Nephron progenitor cell (in vitro differentiated cells): ENCODE data around the gene SLC26A9.

ENCODE experiments used
- DNase-seq: peaks from one replicate; pipeline ENCODE4 v3.0.0; 2021
- H3K27ac Mint-ChIP-seq: 2 replicates; pipeline ENCODE4 v1.8.0; 2021; ENCODE audit warnings: mild to moderate bottlenecking, moderate library complexity, mixed read lengths
- H3K27me3 Mint-ChIP-seq: 2 replicates; pipeline ENCODE4 v1.8.0; 2021; ENCODE audit warnings: mild to moderate bottlenecking, low read depth, mixed read lengths; ENCODE audit not compliant: poor library complexity
- H3K36me3 Mint-ChIP-seq: 2 replicates; pipeline ENCODE4 v1.8.0; 2021; ENCODE audit warnings: low read depth, mixed read lengths
- H3K4me1 Mint-ChIP-seq: 2 replicates; pipeline ENCODE4 v1.8.0; 2021; ENCODE audit warnings: mixed read lengths
- H3K4me3 Mint-ChIP-seq: 2 replicates; pipeline ENCODE4 v1.8.0; 2021; ENCODE audit warnings: mild to moderate bottlenecking, moderate library complexity, mixed read lengths
- H3K9me3 Mint-ChIP-seq: 2 replicates; pipeline ENCODE4 v1.8.0; 2021; ENCODE audit warnings: mild to moderate bottlenecking, moderate library complexity, mixed read lengths
- CTCF ChIP-seq: fragments of 200-600 bp; sonication (generic); IDR thresholded peaks from 2 replicates; pipeline ENCODE4 v1.5.0; 2021; ENCODE audit warnings: antibody characterized with exemption

The SLC26A9 gene

DNA sequence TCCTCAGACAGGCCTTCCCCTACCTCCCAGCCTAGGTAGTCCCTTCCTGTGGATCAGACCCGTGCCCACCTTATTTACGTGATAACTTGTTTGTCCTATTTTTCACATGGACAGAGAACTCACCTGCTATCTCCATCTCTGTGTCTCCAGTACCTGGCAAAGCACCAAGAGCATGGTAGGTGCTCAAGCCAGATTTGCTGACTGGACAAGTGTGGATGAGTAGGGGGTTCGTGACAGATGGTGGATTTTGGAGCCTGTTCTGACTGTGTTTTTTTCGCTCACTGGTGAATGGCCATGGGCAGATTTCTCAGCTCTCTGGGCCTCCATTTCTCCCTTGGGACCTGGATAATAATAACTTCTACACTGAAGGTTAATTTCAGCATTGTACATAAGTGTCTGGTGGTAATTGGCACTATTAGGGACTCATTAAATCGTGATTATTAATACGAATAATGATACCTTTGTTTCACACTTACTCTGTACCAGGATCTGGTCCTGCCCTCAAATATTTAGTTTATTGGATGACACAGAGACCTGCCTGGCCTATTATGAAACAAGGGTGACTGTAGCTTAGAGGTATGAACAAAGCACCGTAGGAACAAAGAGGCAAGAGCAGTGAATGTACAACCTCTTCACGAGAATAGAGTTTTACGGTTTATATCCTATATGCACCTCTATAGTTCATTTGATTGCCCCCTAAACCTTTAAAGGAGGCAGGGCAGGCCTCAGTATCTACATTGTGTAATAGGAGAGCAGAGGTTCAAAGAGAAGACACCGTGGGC lies 24.5 kb upstream of the SLC26A9 start:
- no peak for DNase-seq
- no peak for TF ChIP-seq CTCF
- Mint-ChIP-seq H3K9me3 (no peaks in the 10 kb centered on the region), H3K4me1 (peaks cover 25% of the 10 kb centered on the region), H3K27ac (no peak overlapping the region), H3K36me3 (no peaks in the 10 kb centered on the region), H3K27me3 (peaks cover 13% of the 10 kb centered on the region), H3K4me3 (no peak overlapping the region)

GRCh38 chr1:205965036-205965884 lies 22.0 kb upstream of the SLC26A9 start:
- no peak for DNase-seq
- H3K9me3 Mint-ChIP-seq, result no peaks in the 10 kb centered on the region
- no peak overlapping the region for H3K27ac Mint-ChIP-seq
- TF ChIP-seq CTCF, result no peak
- H3K4me3 Mint-ChIP-seq, result no peak overlapping the region
- peaks cover 42% of the 10 kb centered on the region for H3K4me1 Mint-ChIP-seq
- H3K36me3 Mint-ChIP-seq, result no peaks in the 10 kb centered on the region
- H3K27me3 Mint-ChIP-seq, result peaks cover 14% of the 10 kb centered on the region

- TF ChIP-seq CTCF, result no peak
- DNase-seq, result no peak
- no peaks in the 10 kb centered on the region for H3K36me3 Mint-ChIP-seq
- H3K9me3 Mint-ChIP-seq, result no peaks in the 10 kb centered on the region
- peaks cover 51% of the 10 kb centered on the region for H3K4me1 Mint-ChIP-seq
- no peak overlapping the region for H3K4me3 Mint-ChIP-seq
- no peak overlapping the region for H3K27ac Mint-ChIP-seq
- peaks cover 17% of the 10 kb centered on the region for H3K27me3 Mint-ChIP-seq
These were observed 20.3 kb upstream of the SLC26A9 start for GRCh38 chr1:205963352-205964155.

DNA sequence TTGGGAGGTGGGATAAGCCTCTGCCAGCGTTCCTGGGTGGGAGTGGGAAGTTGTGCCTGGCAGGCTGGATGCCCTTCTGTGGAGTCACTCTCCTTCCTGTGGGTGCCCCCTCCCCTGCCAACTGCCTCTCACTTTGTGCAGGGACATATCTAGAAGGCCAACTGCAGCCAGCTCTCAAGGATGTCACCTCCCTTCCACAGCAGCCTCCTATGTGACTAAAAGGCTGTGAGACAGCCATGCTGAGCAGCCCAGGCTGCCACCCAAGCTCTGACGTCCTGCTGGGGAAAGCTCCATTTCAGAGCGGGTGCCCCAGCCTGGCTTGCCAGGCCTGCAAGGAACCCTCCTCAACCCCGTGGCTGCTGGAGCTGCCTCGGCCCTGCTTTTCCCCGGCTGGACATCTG lies 19.6 kb upstream of the SLC26A9 start:
- Mint-ChIP-seq H3K27me3 (peaks cover 17% of the 10 kb centered on the region), H3K27ac (no peak overlapping the region), H3K36me3 (no peaks in the 10 kb centered on the region), H3K9me3 (no peaks in the 10 kb centered on the region), H3K4me3 (no peak overlapping the region), H3K4me1 (peaks cover 51% of the 10 kb centered on the region)
- TF ChIP-seq CTCF, result no peak
- DNase-seq, result no peak

DNA sequence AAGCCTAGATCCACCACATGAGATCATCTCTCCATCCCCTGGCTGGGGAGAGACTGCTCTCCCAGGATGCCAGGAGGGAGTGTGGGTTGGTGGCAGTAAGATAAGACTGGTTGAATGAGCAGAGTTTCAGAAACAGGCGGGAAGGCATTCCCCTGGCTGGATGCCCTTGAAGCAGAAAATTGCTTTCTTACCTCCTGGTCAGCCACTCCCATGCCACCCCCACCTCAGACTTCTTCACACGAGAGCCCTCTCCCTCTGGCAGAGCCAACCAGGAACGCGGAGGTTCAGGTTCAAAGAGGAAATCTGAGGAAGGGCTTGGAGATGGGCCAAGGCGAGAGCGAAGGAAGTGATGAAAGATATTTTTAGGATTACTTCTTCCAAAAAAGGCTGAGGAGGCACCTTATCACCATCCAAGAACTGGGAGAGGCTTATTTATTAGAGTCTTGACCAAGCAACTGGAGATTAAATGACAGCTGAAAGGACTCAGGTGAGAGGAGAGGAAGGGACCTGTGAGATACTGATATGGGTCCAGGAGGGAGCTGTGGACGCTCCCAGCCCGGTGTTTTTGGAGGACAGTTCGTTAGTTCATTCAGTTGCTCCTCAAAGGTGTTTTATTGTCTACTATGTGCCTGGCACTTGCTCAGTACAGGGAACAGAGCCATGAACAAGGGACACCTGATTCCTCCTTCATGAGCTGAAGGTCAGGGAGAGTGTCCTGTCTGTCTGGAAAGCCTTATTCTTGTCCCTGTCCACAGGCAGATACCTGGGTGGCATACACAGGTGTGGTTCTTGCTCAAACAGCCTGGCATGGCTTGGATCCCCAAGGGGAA lies 18.9 kb upstream of the SLC26A9 start:
- Mint-ChIP-seq H3K36me3 (no peaks in the 10 kb centered on the region), H3K27me3 (peaks cover 17% of the 10 kb centered on the region), H3K9me3 (no peaks in the 10 kb centered on the region), H3K27ac (no peak overlapping the region), H3K4me1 (peaks cover 51% of the 10 kb centered on the region), H3K4me3 (no peak overlapping the region)
- no peak for TF ChIP-seq CTCF
- no peak for DNase-seq
